HG02840 (cell line): ENCODE measurements around the gene VPS37B.
"Not testable (repeated sequence)": the region's sequence is repeated elsewhere in the genome, so short reads cannot be mapped to it uniquely, and the experiment has no call there.

ENCODE experiments used
- ATAC-seq: cut with Tn5 transposase; IDR thresholded peaks from one replicate; pipeline ENCODE4 v1.9.1; 2021; ENCODE audit warnings: mild to moderate bottlenecking, moderate library complexity, moderate number of reproducible peaks; ENCODE audit not compliant: unreplicated experiment, low FRiP score

Gene VPS37B

GRCh38 chr12:122895704-122896636, at the start of gene VPS37B:
VPS37B (minus strand) TSS chr12:122896124; CDS start chr12:122896062, 62 bp downstream.
- peak; percentile 54 for ATAC-seq

DNA sequence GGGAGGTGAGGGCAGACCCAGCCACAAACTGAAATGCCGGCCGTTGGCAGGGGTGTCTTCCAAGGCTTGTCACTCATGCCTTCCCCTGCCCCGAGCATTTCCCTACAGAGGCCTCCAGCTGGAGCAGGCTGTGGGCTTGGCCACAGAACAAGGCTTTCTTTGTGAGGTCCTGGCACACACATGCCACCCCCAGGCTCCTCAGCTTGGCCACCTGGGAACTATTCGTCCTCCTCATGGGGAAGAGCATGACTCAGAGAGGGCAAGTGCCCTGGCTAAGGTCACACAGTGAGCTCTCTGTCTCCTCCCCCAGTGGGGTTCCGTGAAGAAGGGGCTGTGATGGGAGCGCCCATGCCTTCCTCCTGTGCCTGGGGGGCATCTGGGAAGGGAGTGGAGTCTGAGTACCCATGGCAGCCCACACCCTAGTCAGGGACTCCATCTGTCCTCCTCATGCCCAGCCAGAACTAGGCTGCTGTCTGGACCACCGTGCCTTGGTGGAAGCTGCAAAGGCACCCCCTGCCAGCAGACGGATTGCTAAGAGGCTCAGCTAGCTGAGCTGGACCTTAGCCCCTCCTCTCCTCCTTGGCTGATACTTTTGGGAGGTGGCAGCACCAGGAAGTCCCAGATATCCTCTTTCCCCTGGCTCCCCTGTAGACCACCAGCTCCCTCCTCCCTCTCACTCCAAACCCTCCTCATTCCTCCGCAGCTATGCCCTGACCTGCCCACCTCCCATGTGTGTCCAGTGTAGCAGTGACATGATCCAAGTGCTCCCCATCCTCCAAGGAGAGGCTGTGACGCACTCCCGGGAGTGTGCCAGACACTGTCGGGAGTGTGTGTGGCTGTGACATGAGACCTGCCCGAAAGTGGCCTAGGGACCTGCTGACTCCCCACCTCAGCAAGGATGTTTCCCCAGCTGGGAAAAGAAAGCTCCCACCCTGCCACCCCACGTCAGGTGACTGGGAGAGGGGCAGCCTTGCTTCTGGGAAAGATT, 49.0 kb upstream of the VPS37B start:
- no peak for ATAC-seq

GRCh38 chr12:122943196-122943595, 47.3 kb upstream of the VPS37B start:
- no peak for ATAC-seq

GRCh38 chr12:122942637-122943036, 46.7 kb upstream of the VPS37B start:
- no peak for ATAC-seq

DNA sequence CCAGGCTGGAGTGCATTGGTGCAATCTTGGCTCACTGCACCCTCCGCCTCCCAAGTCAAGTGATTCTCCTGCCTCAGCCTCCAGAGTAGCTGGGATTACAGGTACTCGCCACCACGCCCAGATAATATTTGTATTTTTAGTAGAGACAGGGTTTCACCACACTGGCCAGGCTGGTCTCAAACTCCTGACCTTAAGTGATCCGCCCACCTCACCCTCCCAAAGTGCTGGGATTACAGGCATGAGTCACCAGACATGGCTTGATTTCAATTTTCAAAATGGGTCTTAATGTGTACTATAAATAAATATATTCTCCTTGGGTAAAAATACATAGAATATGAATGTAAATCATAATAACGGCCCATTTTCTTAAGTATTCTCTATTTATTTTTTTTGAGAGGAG, 45.4 kb upstream of the VPS37B start:
- not testable (repeated sequence) for ATAC-seq

- ATAC-seq, result no peak
These were observed 43.2 kb upstream of the VPS37B start for GRCh38 chr12:122939125-122939524.

GRCh38 chr12:122937622-122938091, 41.7 kb upstream of the VPS37B start:
- ATAC-seq, result no peak

DNA sequence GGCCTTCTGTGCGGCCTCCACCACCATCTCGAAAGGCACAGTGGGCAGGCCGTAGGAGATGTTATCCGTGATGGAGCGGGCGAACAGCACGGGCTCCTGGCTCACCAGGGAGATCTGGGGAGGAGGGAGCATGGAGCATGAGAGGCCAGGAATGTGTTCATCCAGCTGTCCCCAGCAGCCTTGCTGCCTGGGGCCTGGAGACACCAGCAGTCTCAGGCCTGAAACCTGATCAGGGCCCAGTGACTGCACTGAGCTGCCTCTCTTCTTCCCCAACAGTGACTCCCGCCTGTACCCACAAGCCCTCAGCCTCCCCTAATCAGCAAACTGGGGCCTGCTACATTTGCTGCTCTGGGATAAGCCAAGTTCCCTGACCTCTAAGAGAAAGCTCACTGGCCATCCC, 39.4 kb upstream of the VPS37B start:
- no peak for ATAC-seq

- no peak for ATAC-seq
These were observed 38.8 kb upstream of the VPS37B start for GRCh38 chr12:122934722-122935121.

DNA sequence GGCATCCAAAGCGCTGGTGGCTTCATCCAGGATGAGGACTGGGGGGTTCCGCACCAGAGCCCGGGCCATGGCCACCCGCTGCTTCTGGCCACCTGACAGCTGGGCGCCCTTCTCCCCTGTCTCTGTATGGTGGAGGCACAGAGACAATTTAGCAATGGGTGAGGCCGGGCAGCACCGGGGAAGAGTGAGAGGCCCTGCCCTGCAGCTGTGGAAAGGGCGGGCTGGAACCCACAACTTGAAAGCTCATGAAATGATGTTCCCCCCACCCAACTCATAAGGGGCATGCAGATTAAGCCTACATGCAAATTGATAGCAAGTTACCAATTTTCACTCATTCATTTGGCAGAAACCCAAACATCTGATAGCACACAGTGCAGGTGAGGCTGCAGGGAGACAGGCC, 36.3 kb upstream of the VPS37B start:
- ATAC-seq, result no peak

GRCh38 chr12:122929812-122930211, 33.9 kb upstream of the VPS37B start:
- no peak for ATAC-seq

GRCh38 chr12:122929148-122929538, 33.2 kb upstream of the VPS37B start:
- no peak for ATAC-seq

DNA sequence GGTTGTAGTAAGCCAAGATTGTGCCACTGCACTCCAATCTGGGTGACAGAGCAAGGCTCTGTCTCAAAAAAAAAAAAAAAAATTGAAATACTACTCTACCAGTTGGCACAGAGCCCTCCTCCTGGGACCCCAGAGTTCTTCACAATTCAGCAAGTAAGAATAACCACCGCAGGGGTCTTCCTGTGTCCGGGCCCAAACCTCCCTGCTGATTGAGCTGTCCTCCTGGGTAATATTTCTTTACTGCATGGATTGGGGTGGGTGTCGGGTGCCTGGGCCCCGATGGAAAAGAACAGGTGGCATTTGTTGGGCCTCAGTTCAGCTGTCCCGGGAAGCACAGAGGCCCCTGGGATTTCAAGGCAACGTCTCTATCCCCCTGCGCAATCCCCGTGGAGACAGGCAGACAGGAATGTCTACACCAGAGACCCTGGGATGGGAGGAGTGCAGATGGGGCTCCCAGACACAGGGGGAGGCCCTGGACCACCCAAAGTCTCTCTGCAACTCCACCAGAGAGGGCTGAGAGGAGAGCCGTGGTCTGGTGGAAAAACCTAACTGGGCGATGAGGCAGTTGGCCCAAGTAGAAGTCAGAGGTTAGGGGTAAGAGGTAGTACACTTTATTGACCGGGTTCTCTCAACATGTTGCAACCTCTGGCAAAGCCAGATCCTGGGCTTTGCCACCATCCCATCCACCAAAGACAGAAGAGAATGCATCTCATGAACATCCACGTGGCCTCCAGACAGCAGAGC, 32.7 kb upstream of the VPS37B start:
- no peak for ATAC-seq

- no peak for ATAC-seq
These were observed 32.0 kb upstream of the VPS37B start for GRCh38 chr12:122927756-122928403.

DNA sequence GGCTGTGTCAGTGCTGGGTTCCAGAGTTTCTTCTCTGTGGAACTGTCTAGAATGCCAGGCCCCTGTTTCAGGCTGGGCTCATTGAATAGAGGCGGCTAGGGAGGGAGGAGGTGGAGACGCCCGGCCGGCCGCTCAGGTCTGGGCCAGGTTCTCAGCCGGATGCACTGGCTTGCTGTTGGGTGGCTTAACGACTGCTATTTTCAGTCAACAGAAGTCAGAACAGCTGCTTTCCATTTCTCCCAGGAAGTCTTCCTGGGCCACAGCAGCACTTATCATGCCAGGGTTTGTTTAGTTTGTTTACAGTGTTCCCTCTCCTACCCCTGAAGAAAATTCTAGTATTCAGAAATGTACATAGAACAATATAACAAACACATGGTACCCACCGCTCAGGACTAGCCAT, 26.0 kb upstream of the VPS37B start:
- no peak for ATAC-seq

DNA sequence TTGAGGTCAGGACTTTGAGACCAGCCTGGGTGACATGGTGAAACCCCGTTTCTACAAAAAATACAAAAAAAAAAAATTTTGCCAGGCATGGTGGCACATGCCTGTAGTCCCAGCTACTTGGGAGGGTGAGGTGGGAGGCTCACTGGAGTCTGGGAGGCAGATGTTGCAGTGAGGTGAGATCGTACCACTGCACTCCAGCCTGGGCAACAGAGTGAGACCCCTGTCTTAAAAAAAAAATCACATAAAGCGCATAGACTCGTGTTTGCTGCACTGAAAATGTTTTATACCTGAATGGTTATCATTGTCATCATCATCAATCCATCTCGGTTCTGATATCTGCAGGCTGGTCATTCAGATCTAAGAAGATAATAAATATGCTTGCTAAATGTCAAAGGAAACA, 24.8 kb upstream of the VPS37B start:
- no peak for ATAC-seq

DNA sequence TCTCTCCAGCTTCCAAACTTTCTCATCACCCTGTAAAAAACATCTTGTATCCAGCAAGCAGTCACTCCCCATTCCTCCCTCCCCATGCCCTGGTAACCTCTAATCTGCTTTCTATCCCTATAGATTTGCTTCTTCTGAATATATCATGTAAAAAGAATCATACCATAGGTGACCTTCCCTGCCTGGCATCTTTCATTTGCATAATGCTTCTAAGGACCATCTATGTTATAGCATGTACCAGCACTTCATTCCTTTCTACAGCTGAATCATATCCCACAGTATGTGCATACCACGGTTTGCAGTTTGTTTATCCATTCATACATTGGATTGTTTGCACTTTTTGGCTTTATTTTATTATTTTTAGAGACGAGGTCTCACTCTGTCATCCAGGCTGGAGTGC, 22.9 kb upstream of the VPS37B start:
- ATAC-seq, result no peak

- ATAC-seq, result no peak
These were observed 21.7 kb upstream of the VPS37B start for GRCh38 chr12:122917507-122918121.
